BJ (cell line): ENCODE measurements around the gene ZNF772. TPM values are rescaled to one million over a fixed set of nuclear protein-coding genes. Genes with fewer than 3 reads are reported as not detected.

Experiments used
- CTCF ChIA-PET: fragments of 350-600 bp; formaldehyde crosslinking; extraction: SDS; loops from one replicate; lab custom pipeline; 2021; ENCODE audit warnings: antibody characterized with exemption, inconsistent platforms; lab: Yijun Ruan, JAX
- POLR2A ChIA-PET: fragments of 300-600 bp; sonication (Branson Sonifier 250); formaldehyde crosslinking; extraction: SDS; loops from one replicate; lab custom pipeline; 2021; ENCODE audit warnings: antibody characterized with exemption; lab: Charles Lee
- DNase-seq: peaks from one replicate; pipeline ENCODE4 v3.0.0-alpha.2; 2011; ENCODE audit warnings: low read depth
- H3K27me3 ChIP-seq: 2 replicates; pipeline ENCODE4 v1.6.0; 2011; ENCODE audit warnings: low read length; ENCODE audit not compliant: control insufficient read depth, insufficient read depth
- H3K36me3 ChIP-seq: 2 replicates; pipeline ENCODE4 v1.5.1; 2011; ENCODE audit warnings: low read length; ENCODE audit not compliant: control insufficient read depth, insufficient read depth
- H3K4me3 ChIP-seq: 2 replicates; pipeline ENCODE4 v1.5.1; 2011; ENCODE audit warnings: low read depth, mild to moderate bottlenecking, control low read depth, low read length
- polyA plus RNA-seq: library from polyadenylated mRNA; depleted of rRNA; stranded (reverse); fragments of >200 nt; gene quantifications from 2 replicates; pipeline ENCODE4 v1.2.3, GENCODE V29; 2011; rRNA removed
- small RNA-seq: library from RNA; depleted of rRNA; stranded (forward); fragments of <200 nt; gene quantifications from one replicate; pipeline ENCODE3, GENCODE V24; 2012; ENCODE audit warnings: low replicate concordance, low read depth; ENCODE audit not compliant: insufficient read length
- TF ChIP-seq, protein P1 (sequence below): IDR thresholded peaks from 2 replicates; pipeline ENCODE4 v1.5.1; 2011; ENCODE audit warnings: low read depth, mild to moderate bottlenecking, control low read depth, inconsistent platforms, low read length, moderate library complexity; ENCODE audit not compliant: insufficient read depth

The ZNF772 gene
- polyA plus RNA-seq, 1 experiment, result 3.6 TPM

DNA sequence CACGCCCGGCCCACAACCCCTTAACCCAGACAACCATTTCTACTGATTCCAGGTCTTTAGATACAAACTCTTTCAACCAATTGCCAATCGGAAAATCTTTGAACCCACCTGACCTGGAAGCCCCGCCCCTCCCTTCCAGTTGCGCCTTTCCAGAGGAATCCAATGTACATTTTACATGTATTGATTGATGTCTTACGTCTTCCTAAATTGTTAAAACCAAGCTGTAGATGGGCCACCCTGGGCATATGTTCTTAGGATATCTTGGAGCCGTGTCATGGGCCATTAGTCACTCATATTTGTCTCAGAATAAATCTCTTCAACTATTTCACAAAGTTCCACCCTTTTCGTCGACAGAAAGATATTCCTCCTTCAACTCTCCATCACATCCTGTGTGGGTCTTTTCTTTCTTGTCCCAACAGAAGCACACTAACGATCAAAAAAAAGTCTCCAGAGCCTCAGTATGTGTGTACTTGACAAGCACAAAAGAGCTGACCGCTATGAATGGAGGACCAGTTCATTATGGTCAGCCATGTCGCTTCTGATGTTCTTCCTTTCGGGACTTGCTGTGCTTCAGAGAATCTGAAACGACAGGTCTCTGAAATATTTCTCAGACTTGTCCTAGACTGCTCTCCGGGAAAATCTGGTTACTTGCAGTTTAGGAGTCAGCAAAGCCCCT, 42.8 kb downstream of the ZNF772 start:
- CTCF ChIA-PET, result no interaction called here
- TF ChIP-seq, protein P1, sequence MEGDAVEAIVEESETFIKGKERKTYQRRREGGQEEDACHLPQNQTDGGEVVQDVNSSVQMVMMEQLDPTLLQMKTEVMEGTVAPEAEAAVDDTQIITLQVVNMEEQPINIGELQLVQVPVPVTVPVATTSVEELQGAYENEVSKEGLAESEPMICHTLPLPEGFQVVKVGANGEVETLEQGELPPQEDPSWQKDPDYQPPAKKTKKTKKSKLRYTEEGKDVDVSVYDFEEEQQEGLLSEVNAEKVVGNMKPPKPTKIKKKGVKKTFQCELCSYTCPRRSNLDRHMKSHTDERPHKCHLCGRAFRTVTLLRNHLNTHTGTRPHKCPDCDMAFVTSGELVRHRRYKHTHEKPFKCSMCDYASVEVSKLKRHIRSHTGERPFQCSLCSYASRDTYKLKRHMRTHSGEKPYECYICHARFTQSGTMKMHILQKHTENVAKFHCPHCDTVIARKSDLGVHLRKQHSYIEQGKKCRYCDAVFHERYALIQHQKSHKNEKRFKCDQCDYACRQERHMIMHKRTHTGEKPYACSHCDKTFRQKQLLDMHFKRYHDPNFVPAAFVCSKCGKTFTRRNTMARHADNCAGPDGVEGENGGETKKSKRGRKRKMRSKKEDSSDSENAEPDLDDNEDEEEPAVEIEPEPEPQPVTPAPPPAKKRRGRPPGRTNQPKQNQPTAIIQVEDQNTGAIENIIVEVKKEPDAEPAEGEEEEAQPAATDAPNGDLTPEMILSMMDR, result no peak
- Histone ChIP-seq H3K36me3 (no peaks in the 10 kb centered on the region; the same call in 1 of the 2 replicates), H3K4me3 (peak overlapping the region; percentile 71), H3K27me3 (no peaks in the 10 kb centered on the region)
- POLR2A ChIA-PET, result interaction anchor here (0.8 kb wide), 1 partner anchor 43 kb away, joined by 3 read pairs; no protein-coding TSS in a partner anchor
- no peak for DNase-seq

DNA sequence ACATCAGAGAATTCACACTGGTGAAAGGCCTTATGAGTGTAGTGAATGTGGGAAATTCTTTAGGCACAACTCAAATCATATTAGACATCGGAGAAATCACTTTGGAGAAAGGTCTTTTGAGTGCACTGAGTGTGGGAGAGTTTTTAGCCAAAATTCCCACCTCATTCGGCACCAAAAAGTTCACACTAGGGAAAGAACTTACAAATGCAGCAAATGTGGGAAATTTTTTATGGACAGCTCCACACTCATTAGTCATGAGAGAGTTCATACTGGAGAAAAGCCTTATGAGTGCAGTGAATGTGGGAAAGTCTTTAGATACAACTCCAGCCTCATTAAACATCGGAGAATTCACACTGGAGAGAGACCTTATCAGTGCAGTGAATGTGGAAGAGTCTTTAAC, 56.3 kb downstream of the ZNF772 start:
- ChIA-PET CTCF (no interaction called here), POLR2A (no interaction called here)
- H3K36me3 ChIP-seq, result peaks cover 16% of the 10 kb centered on the region

DNA sequence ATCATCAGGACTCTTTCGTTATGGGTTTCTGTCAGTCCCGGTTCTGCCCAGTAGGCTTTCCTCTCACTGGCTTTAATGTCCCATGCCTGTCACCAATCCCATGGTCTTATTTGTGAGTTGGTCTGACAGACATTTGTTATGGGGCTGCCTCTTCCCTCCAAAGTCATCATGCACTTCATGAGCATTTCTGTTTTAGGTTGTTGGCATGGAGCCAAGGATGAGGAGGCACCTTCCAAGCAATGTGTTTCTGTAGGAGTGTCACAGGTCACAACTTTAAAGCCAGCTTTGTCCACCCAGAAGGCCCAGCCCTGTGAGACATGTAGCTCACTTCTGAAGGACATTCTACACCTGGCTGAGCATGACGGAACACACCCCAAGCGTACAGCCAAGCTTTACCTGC, 57.9 kb downstream of the ZNF772 start:
- POLR2A ChIA-PET, result no interaction called here
- TF ChIP-seq, protein P1, result no peak
- Histone ChIP-seq H3K36me3 (peaks cover 18% of the 10 kb centered on the region), H3K4me3 (no peak overlapping the region), H3K27me3 (no peaks in the 10 kb centered on the region)
- CTCF ChIA-PET, result interaction anchor here (0.8 to 1.7 kb wide), 3 partner anchors 9 to 12 kb away, joined by 3 to 5 read pairs (median 3); no protein-coding TSS in a partner anchor
- DNase-seq, result no peak

More for the DNA sequence above, 56.3 kb downstream of the ZNF772 start:
- Histone ChIP-seq H3K4me3 (no peak overlapping the region), H3K27me3 (no peaks in the 10 kb centered on the region)
- TF ChIP-seq, protein P1, result no peak
- no peak for DNase-seq

Small RNA genes within 50 kb of the gene (small RNA-seq; reads per million reads assigned to genes)
- gene VN1R107P, result not detected

Other genes starting within 250 kb of the ZNF772 start
- 1.3 and 1.5 TPM in 2 replicates for gene AURKC, start 246.5 kb downstream of the ZNF772 start, polyA plus RNA-seq
- 5.1 and 5.2 TPM in 2 replicates for gene ZNF805, start 236.9 kb downstream of the ZNF772 start, polyA plus RNA-seq
- 11.7 and 13.9 TPM in 2 replicates for gene ZNF460, start 197.1 kb downstream of the ZNF772 start, polyA plus RNA-seq
- gene ZNF543, start 157.1 kb downstream of the ZNF772 start, polyA plus RNA-seq, result 1.7 and 2.1 TPM in 2 replicates
- 5.4 and 7.4 TPM in 2 replicates for gene ZNF304, start 126.3 kb downstream of the ZNF772 start, polyA plus RNA-seq
- 11.0 and 16.3 TPM in 2 replicates for gene TRAPPC2B, start 114.0 kb downstream of the ZNF772 start, polyA plus RNA-seq
- gene ZNF547, start 114.0 kb downstream of the ZNF772 start, polyA plus RNA-seq, result 3.4 and 3.5 TPM in 2 replicates
- gene ZNF548, start 87.7 kb downstream of the ZNF772 start, polyA plus RNA-seq, result 12.7 and 13.3 TPM in 2 replicates
- gene ZNF17, start 66.4 kb downstream of the ZNF772 start, polyA plus RNA-seq, result 4.2 and 6.0 TPM in 2 replicates
- 10.0 and 11.4 TPM in 2 replicates for gene ZNF749, start 42.2 kb downstream of the ZNF772 start, polyA plus RNA-seq
- 0.13 and 0.21 TPM in 2 replicates for gene VN1R1, start 20.4 kb downstream of the ZNF772 start, polyA plus RNA-seq
- gene ZNF419, start 10.2 kb upstream of the ZNF772 start, polyA plus RNA-seq, result 8.8 and 11.0 TPM in 2 replicates
- 13.0 and 13.1 TPM in 2 replicates for gene ZNF773, start 22.4 kb upstream of the ZNF772 start, polyA plus RNA-seq
- 2.5 and 3.8 TPM in 2 replicates for gene ZNF549, start 49.8 kb upstream of the ZNF772 start, polyA plus RNA-seq
- 6.3 and 7.2 TPM in 2 replicates for gene ZNF550, start 82.3 kb upstream of the ZNF772 start, polyA plus RNA-seq
- gene ZNF416, start 101.3 kb upstream of the ZNF772 start, polyA plus RNA-seq, result 2.9 and 4.0 TPM in 2 replicates
- gene ZIK1, start 106.6 kb upstream of the ZNF772 start, polyA plus RNA-seq, result 3.9 and 4.9 TPM in 2 replicates
- 1.7 and 2.6 TPM in 2 replicates for gene ZNF530, start 122.3 kb upstream of the ZNF772 start, polyA plus RNA-seq
- gene ZNF134, start 136.7 kb upstream of the ZNF772 start, polyA plus RNA-seq, result 6.5 and 8.1 TPM in 2 replicates
- 7.8 and 11.3 TPM in 2 replicates for gene ZNF211, start 155.6 kb upstream of the ZNF772 start, polyA plus RNA-seq
- not detected in 2 replicates for gene ZSCAN4, start 191.4 kb upstream of the ZNF772 start, polyA plus RNA-seq
- 2.8 and 3.3 TPM in 2 replicates for gene ZNF551, start 204.4 kb upstream of the ZNF772 start, polyA plus RNA-seq
- 1.5 and 2.1 TPM in 2 replicates for gene ZNF154, start 231.6 kb upstream of the ZNF772 start, polyA plus RNA-seq